Duodenal mucosa (tissue), 2 donors: ENCODE data around the gene SLC35F3.
"Not testable (repeated sequence)": the region's sequence is repeated elsewhere in the genome, so short reads cannot be mapped to it uniquely, and the experiment has no call there.

Experiments
- H3K27ac ChIP-seq: one replicate; pipeline ENCODE4 v1.7.0; 2013; ENCODE audit warnings: low read depth, low read length
- H3K27me3 ChIP-seq, 2 donors: one replicate each; pipeline ENCODE4 v1.7.0; 2013; ENCODE audit warnings: low read length in 2 of 2, control low read depth in 1 of 2; ENCODE audit not compliant: insufficient read depth in 2 of 2, control insufficient read depth in 1 of 2
- H3K36me3 ChIP-seq, 2 donors: one replicate each; pipeline ENCODE4 v1.7.0; 2013; ENCODE audit warnings: low read length in 2 of 2, control low read depth in 1 of 2; ENCODE audit not compliant: insufficient read depth in 2 of 2, control insufficient read depth in 1 of 2
- H3K4me1 ChIP-seq, 2 donors: one replicate each; pipeline ENCODE4 v1.7.0; 2013; ENCODE audit warnings: low read length in 2 of 2, control low read depth in 1 of 2; ENCODE audit not compliant: insufficient read depth in 2 of 2, control insufficient read depth in 1 of 2
- H3K4me3 ChIP-seq, 2 donors: one replicate each; pipeline ENCODE4 v1.7.0; 2013; ENCODE audit warnings: low read length in 2 of 2, low read depth in 1 of 2
- H3K9ac ChIP-seq, 2 donors: one replicate each; pipeline ENCODE4 v1.7.0; 2013; ENCODE audit warnings: low read length in 2 of 2, low read depth in 1 of 2
- H3K9me3 ChIP-seq, 2 donors: one replicate each; pipeline ENCODE4 v1.7.0; 2013; ENCODE audit warnings: low read length in 2 of 2, control low read depth in 1 of 2; ENCODE audit not compliant: control insufficient read depth in 1 of 2

The SLC35F3 gene

GRCh38 chr1:234348964-234349363 is 444.5 kb downstream of the SLC35F3 start:
- Histone ChIP-seq H3K9ac (no peak overlapping the region), H3K27me3 (peaks cover 6 to 18% of the 10 kb centered on the region in 2 donors), H3K9me3 (no peaks in the 10 kb centered on the region), H3K4me1 (no peaks in the 10 kb centered on the region), H3K36me3 (no peaks in the 10 kb centered on the region), H3K4me3 (no peak overlapping the region), H3K27ac (no peak overlapping the region)

GRCh38 chr1:234355782-234356510 is 451.5 kb downstream of the SLC35F3 start:
- peaks cover 0 to 8% of the 10 kb centered on the region in 2 donors for H3K27me3 ChIP-seq
- H3K27ac ChIP-seq: no peak overlapping the region
- H3K9ac ChIP-seq: peak overlapping the region in 1 of 2 donors; percentile 63
- peaks cover 3 to 4% of the 10 kb centered on the region in 2 donors for H3K4me1 ChIP-seq
- no peaks in the 10 kb centered on the region for H3K9me3 ChIP-seq
- H3K36me3 ChIP-seq: no peaks in the 10 kb centered on the region
- H3K4me3 ChIP-seq: peak overlapping the region in 1 of 2 donors; percentile 85

GRCh38 chr1:234356615-234357269 is 452.3 kb downstream of the SLC35F3 start:
- peak overlapping the region; percentile 57 to 85 for H3K4me3 ChIP-seq
- H3K27ac ChIP-seq: not testable (repeated sequence)

GRCh38 chr1:234357831-234358230 is 453.4 kb downstream of the SLC35F3 start:
- Histone ChIP-seq H3K9ac (no peak overlapping the region), H3K4me3 (peak overlapping the region in 1 of 2 donors; percentile 18)

More at GRCh38 chr1:234356615-234357269, 452.3 kb downstream of the SLC35F3 start:
- H3K4me1 ChIP-seq, H3K9me3 ChIP-seq, H3K27me3 ChIP-seq, H3K36me3 ChIP-seq: not testable (repeated sequence)
- peak overlapping the region; percentile 13 to 63 for H3K9ac ChIP-seq

GRCh38 chr1:234361102-234361603 is 456.7 kb downstream of the SLC35F3 start:
- Histone ChIP-seq H3K9me3 (no peaks in the 10 kb centered on the region), H3K36me3 (no peaks in the 10 kb centered on the region), H3K4me1 (peaks cover 3 to 4% of the 10 kb centered on the region in 2 donors), H3K27ac (no peak overlapping the region), H3K4me3 (no peak overlapping the region), H3K9ac (no peak overlapping the region), H3K27me3 (no peaks in the 10 kb centered on the region)

More at GRCh38 chr1:234357831-234358230, 453.4 kb downstream of the SLC35F3 start:
- peaks cover 3 to 4% of the 10 kb centered on the region in 2 donors for H3K4me1 ChIP-seq
- H3K9me3 ChIP-seq: no peaks in the 10 kb centered on the region
- H3K36me3 ChIP-seq: no peaks in the 10 kb centered on the region
- no peaks in the 10 kb centered on the region for H3K27me3 ChIP-seq
- no peak overlapping the region for H3K27ac ChIP-seq

- no peak overlapping the region for H3K9ac ChIP-seq
- peaks cover 0 to 4% of the 10 kb centered on the region in 2 donors for H3K4me1 ChIP-seq
- no peak overlapping the region for H3K4me3 ChIP-seq
- no peaks in the 10 kb centered on the region for H3K27me3 ChIP-seq
- no peaks in the 10 kb centered on the region for H3K9me3 ChIP-seq
- no peaks in the 10 kb centered on the region for H3K36me3 ChIP-seq
- no peak overlapping the region for H3K27ac ChIP-seq
Measured at GRCh38 chr1:234362558-234362957, 458.1 kb downstream of the SLC35F3 start.

- Histone ChIP-seq H3K4me3 (no peak overlapping the region), H3K27me3 (peaks cover 0 to 3% of the 10 kb centered on the region in 2 donors), H3K27ac (no peak overlapping the region), H3K9ac (no peak overlapping the region), H3K4me1 (peaks cover 0 to 3% of the 10 kb centered on the region in 2 donors), H3K36me3 (no peaks in the 10 kb centered on the region), H3K9me3 (no peaks in the 10 kb centered on the region)
Measured at GRCh38 chr1:234368320-234369032, 464.0 kb downstream of the SLC35F3 start.

- no peaks in the 10 kb centered on the region for H3K36me3 ChIP-seq
- no peak overlapping the region for H3K27ac ChIP-seq
- H3K9me3 ChIP-seq: no peaks in the 10 kb centered on the region
- peaks cover under 1 to 4% of the 10 kb centered on the region in 2 donors for H3K4me1 ChIP-seq
- no peak overlapping the region for H3K4me3 ChIP-seq
- no peak overlapping the region for H3K9ac ChIP-seq
- H3K27me3 ChIP-seq: peaks cover 0 to 3% of the 10 kb centered on the region in 2 donors
Measured at GRCh38 chr1:234369033-234369430, 464.6 kb downstream of the SLC35F3 start.

- no peaks in the 10 kb centered on the region for H3K36me3 ChIP-seq
- H3K27ac ChIP-seq: no peak overlapping the region
- H3K4me1 ChIP-seq: peaks cover 8 to 11% of the 10 kb centered on the region in 2 donors
- peaks cover 0 to 3% of the 10 kb centered on the region in 2 donors for H3K27me3 ChIP-seq
- no peak overlapping the region for H3K9ac ChIP-seq
- no peaks in the 10 kb centered on the region for H3K9me3 ChIP-seq
- H3K4me3 ChIP-seq: no peak overlapping the region
Measured at GRCh38 chr1:234369784-234370183, 465.3 kb downstream of the SLC35F3 start.

GRCh38 chr1:234371414-234371813 is 466.9 kb downstream of the SLC35F3 start:
- peaks cover 0 to 3% of the 10 kb centered on the region in 2 donors for H3K27me3 ChIP-seq
- no peak overlapping the region for H3K4me3 ChIP-seq
- H3K4me1 ChIP-seq: peaks cover 9 to 16% of the 10 kb centered on the region in 2 donors
- H3K36me3 ChIP-seq: peaks cover 7 to 13% of the 10 kb centered on the region in 2 donors
- H3K9me3 ChIP-seq: no peaks in the 10 kb centered on the region
- no peak overlapping the region for H3K27ac ChIP-seq
- no peak overlapping the region for H3K9ac ChIP-seq
